WI38 (cell line): ENCODE data around the gene P3H2.
"Not testable (repeated sequence)": the region's sequence is repeated elsewhere in the genome, so short reads cannot be mapped to it uniquely, and the experiment has no call there.

Experiments used
- H3K4me3 ChIP-seq: 2 replicates; pipeline ENCODE4 v1.5.1; 2011; ENCODE audit warnings: low read depth, mild to moderate bottlenecking, control low read depth, low read length
- CTCF ChIP-seq: IDR thresholded peaks from 2 replicates; pipeline ENCODE4 v1.5.1; 2012; ENCODE audit warnings: low read depth, mild to moderate bottlenecking, control low read depth, low read length

The P3H2 gene

GRCh38 chr3:189961522-189962161 lies 159.1 kb downstream of the P3H2 start:
- H3K4me3 ChIP-seq: no peak overlapping the region
- peak; percentile 83 for TF ChIP-seq CTCF

GRCh38 chr3:189961086-189961485 lies 159.6 kb downstream of the P3H2 start:
- not testable (repeated sequence) for H3K4me3 ChIP-seq

GRCh38 chr3:189954733-189955665 lies 165.7 kb downstream of the P3H2 start:
- H3K4me3 ChIP-seq: no peak overlapping the region
- TF ChIP-seq CTCF: no peak

GRCh38 chr3:189953551-189953950 lies 167.1 kb downstream of the P3H2 start:
- no peak overlapping the region for H3K4me3 ChIP-seq

GRCh38 chr3:189952272-189952671 lies 168.4 kb downstream of the P3H2 start:
- no peak overlapping the region for H3K4me3 ChIP-seq
- TF ChIP-seq CTCF: no peak

More at GRCh38 chr3:189953551-189953950, 167.1 kb downstream of the P3H2 start:
- no peak for TF ChIP-seq CTCF

GRCh38 chr3:189950258-189950657 lies 170.4 kb downstream of the P3H2 start:
- no peak overlapping the region for H3K4me3 ChIP-seq
- TF ChIP-seq CTCF: no peak

GRCh38 chr3:189949580-189949979 lies 171.1 kb downstream of the P3H2 start:
- no peak overlapping the region for H3K4me3 ChIP-seq
- no peak for TF ChIP-seq CTCF
